Common myeloid progenitor, CD34-positive (primary cell): ENCODE measurements around the gene OR6P1.
A peak's percentile ranks its signal among the peaks of the same experiment; 100 is the strongest.

Source experiments
- CTCF ChIA-PET: fragments of 350-600 bp; sonication (Branson Sonifier 250); formaldehyde crosslinking; loops from one replicate; lab custom pipeline; 2021; ENCODE audit warnings: antibody characterized with exemption; lab: Charles Lee
- POLR2A ChIA-PET: fragments of 350-600 bp; sonication (Branson Sonifier 250); formaldehyde crosslinking; loops from one replicate; lab custom pipeline; 2021; ENCODE audit warnings: antibody characterized with exemption; lab: Charles Lee
- DNase-seq, 3 donors: peaks; one replicate each; pipeline versions ENCODE4 v3.0.0 to v3.0.0-alpha.2; 2013
- H3K27ac ChIP-seq, 2 experiments: 1 replicate in 1 of 2; 2 replicates in 1 of 2; pipeline ENCODE4 v1.7.0; 2013; ENCODE audit warnings: inconsistent platforms in 2 of 2, low read length in 2 of 2, mild to moderate bottlenecking in 2 of 2, low read depth in 1 of 2, moderate library complexity in 1 of 2; ENCODE audit not compliant: severe bottlenecking in 2 of 2, insufficient read depth in 1 of 2, poor library complexity in 1 of 2
- H3K27me3 ChIP-seq, 5 experiments: replicated peaks in 2 of 5; 1 replicate in 3 of 5; 2 replicates in 2 of 5; pipeline versions ENCODE4 v1.6.1 to v1.7.0; 2013; ENCODE audit warnings: low read length in 4 of 5, mild to moderate bottlenecking in 2 of 5, moderate library complexity in 2 of 5, inconsistent platforms in 1 of 5; ENCODE audit not compliant: insufficient read depth in 5 of 5, control insufficient read depth in 4 of 5
- H3K36me3 ChIP-seq, 4 experiments: 1 replicate in 2 of 4; 2 replicates in 2 of 4; pipeline versions ENCODE4 v1.6.1 to v1.7.0; 2013; ENCODE audit warnings: low read length in 3 of 4, control low read depth in 1 of 4, mild to moderate bottlenecking in 1 of 4; ENCODE audit not compliant: control insufficient read depth in 4 of 4, insufficient read depth in 4 of 4
- H3K4me1 ChIP-seq, 4 experiments: 1 replicate in 3 of 4; 2 replicates in 1 of 4; pipeline versions ENCODE4 v1.6.1 to v1.7.1; 2013; ENCODE audit warnings: low read length in 3 of 4, mild to moderate bottlenecking in 3 of 4, control low read depth in 1 of 4, inconsistent platforms in 1 of 4, moderate library complexity in 1 of 4; ENCODE audit not compliant: control insufficient read depth in 4 of 4, insufficient read depth in 4 of 4; ENCODE audit errors: control extremely low read depth in 1 of 4
- H3K4me3 ChIP-seq, 7 experiments: 1 replicate in 4 of 7; 2 replicates in 3 of 7; pipeline versions ENCODE4 v1.5.1 to v1.7.0; 2013; ENCODE audit warnings: mild to moderate bottlenecking in 7 of 7, low read length in 6 of 7, moderate library complexity in 6 of 7, inconsistent platforms in 2 of 7, low read depth in 2 of 7, control low read depth in 1 of 7; ENCODE audit not compliant: insufficient read depth in 4 of 7, control insufficient read depth in 1 of 7; ENCODE audit errors: extremely low read depth in 1 of 7
- H3K9me3 ChIP-seq, 5 experiments: 1 replicate in 4 of 5; 2 replicates in 1 of 5; pipeline versions ENCODE4 v1.6.1 to v1.7.1; 2013; ENCODE audit warnings: low read length in 4 of 5, mild to moderate bottlenecking in 2 of 5, inconsistent platforms in 1 of 5, low read depth in 1 of 5, moderate library complexity in 1 of 5; ENCODE audit not compliant: control insufficient read depth in 4 of 5, insufficient read depth in 2 of 5; ENCODE audit errors: control extremely low read depth in 1 of 5
- WGBS: methylation state at CpG from one replicate; pipeline ENCODE4 v1.1.5; 2013; ENCODE audit not compliant: insufficient coverage; 5-methylcytosine and 5-hydroxymethylcytosine counted together

OR6P1 gene

DNA sequence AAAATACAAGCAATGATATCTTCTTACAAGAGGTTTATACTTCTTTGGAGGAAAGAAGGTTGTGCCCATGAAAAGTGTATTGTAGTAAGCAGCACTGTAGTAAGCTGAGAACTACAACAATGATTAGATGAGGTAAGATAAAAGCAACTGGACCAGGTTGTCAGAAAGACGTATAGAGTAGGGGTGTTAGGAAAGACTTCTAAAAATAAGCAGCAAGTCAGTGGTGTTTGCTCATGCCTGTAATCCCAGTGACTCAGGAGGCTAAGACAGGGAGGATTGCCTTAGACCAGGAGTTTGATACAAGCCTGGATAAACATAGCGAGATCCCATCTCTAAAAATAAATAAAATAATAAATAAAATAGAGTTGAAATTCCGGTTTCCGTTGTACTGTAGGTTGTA lies 13.6 kb upstream of the OR6P1 start:
- Histone ChIP-seq H3K4me3 (no peak overlapping the region), H3K27me3 (no peaks in the 10 kb centered on the region), H3K9me3 (peaks cover 0 to 11% (median 5%) of the 10 kb centered on the region in 5 experiments), H3K4me1 (no peaks in the 10 kb centered on the region), H3K27ac (no peak overlapping the region), H3K36me3 (no peaks in the 10 kb centered on the region)
- WGBS: 100% methylated on average over 1 of the region's 4 CpGs
- ChIA-PET CTCF (no interaction called here), POLR2A (no interaction called here)
- DNase-seq: no peak

DNA sequence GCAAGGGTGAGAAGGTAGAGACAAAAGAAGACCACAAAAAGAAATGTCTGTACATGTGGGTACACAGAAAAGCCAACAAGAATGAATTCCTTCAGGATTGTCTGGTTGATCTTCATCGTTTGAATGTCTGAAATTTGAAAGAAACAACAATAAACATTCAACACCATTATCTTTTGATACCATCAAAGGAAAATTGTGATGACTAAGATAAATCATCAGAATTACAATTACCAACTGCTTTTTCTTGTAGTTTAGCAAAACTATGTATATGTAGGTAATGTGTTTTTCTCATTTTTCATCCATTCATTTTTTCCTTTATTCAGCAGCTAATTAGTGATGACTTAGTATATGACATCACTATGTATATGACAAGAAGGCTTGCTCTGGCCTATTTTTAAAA lies 9.4 kb upstream of the OR6P1 start, which contains the start of gene OR10X1:
Gene OR10X1 (minus strand): TSS at position 167 of the 400 bp plus-strand sequence. CDS start 0 bp downstream, at position 167.
- CTCF ChIA-PET: no interaction called here
- POLR2A ChIA-PET: no interaction called here
- Histone ChIP-seq H3K4me3 (no peak within 1 kb of the TSS), H3K27me3 (no peaks in the 10 kb centered on the region), H3K27ac (no peak within 1 kb of the TSS), H3K4me1 (no peaks in the 10 kb centered on the region), H3K9me3 (no peaks in the 10 kb centered on the region), H3K36me3 (no peaks in the 10 kb centered on the region)
- no CpG with 5 or more reads among the region's 1 CpG for WGBS
- DNase-seq: no peak

DNA sequence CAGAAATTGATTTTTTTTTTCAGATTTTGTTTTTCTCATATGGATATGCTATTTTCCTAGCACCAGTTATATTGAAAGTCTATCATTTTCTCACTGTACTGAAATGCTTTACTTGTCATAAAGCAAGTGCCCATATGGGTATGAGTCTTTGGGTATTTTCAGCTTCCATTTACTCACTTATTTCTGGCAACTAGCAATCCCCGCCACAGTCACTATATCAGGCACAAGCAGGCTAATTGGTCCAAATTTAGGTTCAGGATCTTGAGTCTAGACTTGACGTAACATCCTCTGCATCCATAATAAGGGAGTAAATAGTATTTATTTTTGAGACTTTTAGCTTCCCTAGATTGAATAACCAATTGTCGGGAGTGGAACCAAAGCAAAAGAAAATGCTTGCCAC lies 7.2 kb upstream of the OR6P1 start:
- POLR2A ChIA-PET: no interaction called here
- H3K27me3 ChIP-seq: no peaks in the 10 kb centered on the region
- no peaks in the 10 kb centered on the region for H3K9me3 ChIP-seq
- no peaks in the 10 kb centered on the region for H3K36me3 ChIP-seq
- no peak overlapping the region for H3K4me3 ChIP-seq
- 100% methylated on average over 1 of the region's 3 CpGs for WGBS
- CTCF ChIA-PET: no interaction called here
- DNase-seq: no peak
- no peak overlapping the region for H3K27ac ChIP-seq
- H3K4me1 ChIP-seq: no peaks in the 10 kb centered on the region

DNA sequence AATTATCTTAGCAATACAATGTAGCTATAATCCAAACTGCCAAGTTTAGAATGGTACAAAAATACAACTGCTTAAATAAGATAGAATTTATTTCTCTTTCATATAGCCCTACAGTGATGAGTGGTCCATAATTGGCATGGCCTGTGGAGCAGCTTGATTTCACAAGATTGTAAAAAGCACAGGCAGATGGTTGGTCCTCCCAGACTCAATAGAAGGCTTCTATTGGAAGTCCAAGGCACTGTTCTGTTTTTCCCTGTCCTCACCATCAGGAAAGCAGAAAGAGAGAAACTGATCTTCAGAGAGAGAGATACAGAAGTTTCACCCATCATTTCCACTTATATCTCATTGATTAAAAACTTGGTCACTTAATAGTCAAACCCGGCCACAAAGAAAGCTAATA lies 1.8 kb upstream of the OR6P1 start:
- no peaks in the 10 kb centered on the region for H3K27me3 ChIP-seq
- H3K36me3 ChIP-seq: no peaks in the 10 kb centered on the region
- no peak overlapping the region for H3K27ac ChIP-seq
- DNase-seq: no peak
- no peaks in the 10 kb centered on the region for H3K4me1 ChIP-seq
- 100% methylated on average over 1 of the region's 1 CpG for WGBS
- ChIA-PET CTCF (no interaction called here), POLR2A (no interaction called here)
- H3K4me3 ChIP-seq: no peak overlapping the region
- no peaks in the 10 kb centered on the region for H3K9me3 ChIP-seq

DNA sequence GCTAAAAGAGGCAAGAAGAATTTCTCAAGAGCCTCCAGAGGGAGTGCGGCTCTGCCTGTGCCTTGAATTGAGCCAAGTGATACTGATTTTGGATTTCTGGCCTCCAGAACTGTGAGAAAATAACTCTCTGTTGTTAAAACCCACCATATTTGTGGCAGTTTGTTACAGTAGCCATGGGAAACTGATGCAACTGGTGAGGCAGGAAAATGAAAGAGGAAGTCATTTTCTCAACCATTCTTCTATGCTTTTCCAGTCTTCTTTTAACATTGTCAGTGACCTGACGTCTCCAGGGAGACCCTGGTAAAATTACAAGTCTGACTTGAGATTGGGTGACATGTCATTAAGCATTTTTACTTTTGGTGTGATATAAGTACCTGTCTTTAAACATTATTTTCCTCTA lies 5.8 kb downstream of the OR6P1 start:
- no peak overlapping the region for H3K4me3 ChIP-seq
- ChIA-PET POLR2A (no interaction called here), CTCF (no interaction called here)
- H3K9me3 ChIP-seq: peaks cover 0 to 3% (median 0%) of the 10 kb centered on the region in 5 experiments
- no peaks in the 10 kb centered on the region for H3K36me3 ChIP-seq
- H3K27ac ChIP-seq: no peak overlapping the region
- H3K27me3 ChIP-seq: no peaks in the 10 kb centered on the region
- peaks cover 0 to 11% (median 7%) of the 10 kb centered on the region in 4 experiments for H3K4me1 ChIP-seq
- 100% methylated on average over 1 of the region's 2 CpGs for WGBS
- peak in 2 of 3 donors; percentile 56 to 63 for DNase-seq

DNA sequence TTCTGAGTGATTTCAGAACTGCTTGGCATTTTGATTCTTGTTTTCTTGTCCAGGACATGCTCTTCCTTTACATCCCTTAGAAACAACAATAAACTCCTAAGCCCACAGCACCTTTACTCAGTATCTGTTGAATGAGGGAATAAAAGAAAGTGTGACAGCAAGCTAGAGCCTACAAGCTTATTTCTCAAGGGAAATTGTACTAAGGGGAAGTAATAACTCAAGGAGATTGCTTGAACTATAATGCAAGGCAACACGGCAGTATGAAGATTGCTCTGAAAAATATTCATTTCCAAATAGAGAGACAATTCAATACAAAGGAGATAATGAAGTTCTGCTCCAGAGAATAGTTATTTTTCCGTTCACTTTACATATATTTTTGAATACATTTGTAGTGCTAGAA lies 6.5 kb downstream of the OR6P1 start:
- no CpG with 5 or more reads among the region's 2 CpGs for WGBS
- ChIA-PET CTCF (no interaction called here), POLR2A (no interaction called here)
- peaks cover 0 to 11% (median 7%) of the 10 kb centered on the region in 4 experiments for H3K4me1 ChIP-seq
- DNase-seq: peak in 2 of 3 donors; percentile 6 to 9
- H3K27ac ChIP-seq: no peak overlapping the region
- H3K4me3 ChIP-seq: no peak overlapping the region
- peaks cover 0 to 3% (median 0%) of the 10 kb centered on the region in 5 experiments for H3K9me3 ChIP-seq
- no peaks in the 10 kb centered on the region for H3K36me3 ChIP-seq
- no peaks in the 10 kb centered on the region for H3K27me3 ChIP-seq

DNA sequence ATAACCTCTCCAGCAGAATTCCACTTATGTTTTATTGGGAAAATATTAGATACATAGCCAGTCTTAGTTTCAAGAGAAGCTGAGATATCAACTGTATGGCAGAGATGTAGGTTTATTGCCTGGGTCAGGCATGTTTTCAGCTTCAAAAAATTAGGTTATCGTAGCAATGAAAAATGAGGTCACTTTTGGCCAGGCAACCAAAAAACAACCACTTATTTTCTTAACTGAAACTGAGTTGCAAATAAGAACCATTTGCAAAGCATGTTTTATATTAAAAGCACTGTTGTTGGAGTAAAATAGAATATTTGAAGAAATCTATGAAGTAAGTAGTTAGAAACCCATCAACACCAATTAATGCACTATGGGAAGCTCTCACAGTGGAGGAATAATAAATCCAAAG lies 10.7 kb downstream of the OR6P1 start:
- ChIA-PET POLR2A (no interaction called here), CTCF (no interaction called here)
- no peaks in the 10 kb centered on the region for H3K27me3 ChIP-seq
- WGBS: no CpG with 5 or more reads among the region's 1 CpG
- H3K27ac ChIP-seq: no peak overlapping the region
- no peak overlapping the region for H3K4me3 ChIP-seq
- DNase-seq: no peak
- peaks cover 0 to 6% (median 5%) of the 10 kb centered on the region in 4 experiments for H3K4me1 ChIP-seq
- no peaks in the 10 kb centered on the region for H3K36me3 ChIP-seq
- peaks cover 0 to 3% (median 0%) of the 10 kb centered on the region in 5 experiments for H3K9me3 ChIP-seq
